Measurements from ENCODE around the gene NOVA1.

Gene NOVA1

GRCh38 chr14:26589925-26590324, 7.9 kb downstream of the NOVA1 start:
- DNase-seq, result peak; percentile 12

DNA sequence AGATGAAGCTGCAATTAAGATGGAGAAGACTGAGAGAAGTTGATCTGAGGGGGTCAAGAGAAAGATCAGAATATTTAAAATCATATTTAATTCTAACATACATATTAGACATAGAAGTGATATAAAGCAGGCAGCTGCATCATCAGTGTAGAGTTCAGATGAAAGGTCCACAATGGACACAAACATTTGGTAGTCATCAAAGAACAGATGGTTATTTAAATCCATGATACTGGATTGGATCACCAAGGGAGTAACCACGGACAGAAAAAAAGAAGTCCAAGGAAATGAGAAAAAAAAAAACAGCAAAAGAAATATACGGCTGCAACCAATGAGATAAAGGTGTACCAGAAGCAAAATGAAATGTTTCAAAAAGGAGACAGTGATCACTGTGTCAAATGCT, 20.1 kb downstream of the NOVA1 start:
- no peak for DNase-seq

GRCh38 chr14:26554069-26554772, 43.6 kb downstream of the NOVA1 start:
- no peak for DNase-seq

GRCh38 chr14:26549571-26549970, 48.3 kb downstream of the NOVA1 start:
- DNase-seq, result no peak

GRCh38 chr14:26548406-26548805, 49.4 kb downstream of the NOVA1 start:
- DNase-seq, result no peak

GRCh38 chr14:26538176-26538575, 59.7 kb downstream of the NOVA1 start:
- DNase-seq, result no peak

DNA sequence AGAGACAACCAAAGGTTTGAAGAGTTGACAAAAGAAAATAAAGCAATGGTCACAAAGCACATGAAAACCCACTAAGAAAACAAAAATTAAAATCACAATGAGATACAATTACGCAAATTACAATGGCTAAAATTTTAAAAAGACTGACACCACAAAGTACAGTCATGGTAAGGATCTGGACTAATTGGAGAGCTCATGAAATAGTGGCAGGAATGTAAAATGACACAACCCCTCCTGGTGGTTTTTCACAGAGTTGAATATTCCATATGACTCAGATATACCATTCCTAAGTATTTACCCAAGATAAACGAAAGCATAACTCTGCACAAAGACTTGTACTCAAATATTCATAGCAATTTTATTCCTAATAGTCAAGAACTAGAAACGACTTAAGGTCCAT, 65.9 kb downstream of the NOVA1 start:
- DNase-seq, result no peak

GRCh38 chr14:26528415-26529182, 69.2 kb downstream of the NOVA1 start:
- no peak for DNase-seq

DNA sequence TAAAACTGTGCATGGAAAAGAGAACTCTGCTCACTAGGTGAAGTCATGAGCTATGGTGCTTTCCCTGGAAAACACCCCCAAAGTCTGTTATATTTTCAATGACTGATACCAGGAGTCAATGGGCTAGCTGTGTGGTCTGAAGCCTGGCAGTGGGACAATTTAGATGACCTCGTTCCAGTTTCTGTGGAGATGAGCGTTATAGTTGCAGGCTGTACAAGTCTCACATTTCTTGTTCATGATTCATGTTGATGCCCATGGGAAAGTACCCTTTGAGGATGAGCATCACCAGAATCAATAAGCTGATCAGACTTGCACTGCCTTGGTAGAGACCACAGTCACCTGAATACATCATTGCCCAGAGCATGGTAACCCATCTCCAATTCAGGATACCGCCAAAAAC, 70.7 kb downstream of the NOVA1 start:
- no peak for DNase-seq

DNA sequence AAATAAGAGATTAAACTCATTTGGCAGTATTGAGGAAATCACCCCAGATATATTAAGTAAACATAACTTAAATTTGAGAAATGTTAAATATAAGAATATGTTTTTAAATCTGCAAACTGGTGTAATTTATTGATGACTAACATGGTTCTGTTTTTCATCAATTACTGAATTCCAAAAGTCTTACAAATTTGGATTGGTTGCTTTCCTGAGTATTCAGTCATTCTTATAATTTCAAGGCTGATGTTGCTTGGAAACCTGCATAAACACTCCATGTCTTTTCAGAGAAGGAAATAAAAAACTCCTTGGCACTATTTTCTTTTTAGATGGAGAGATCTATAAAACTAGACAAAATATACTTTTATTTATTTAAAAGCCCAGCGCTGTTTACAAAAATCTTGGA, 71.7 kb downstream of the NOVA1 start:
- DNase-seq, result no peak

DNA sequence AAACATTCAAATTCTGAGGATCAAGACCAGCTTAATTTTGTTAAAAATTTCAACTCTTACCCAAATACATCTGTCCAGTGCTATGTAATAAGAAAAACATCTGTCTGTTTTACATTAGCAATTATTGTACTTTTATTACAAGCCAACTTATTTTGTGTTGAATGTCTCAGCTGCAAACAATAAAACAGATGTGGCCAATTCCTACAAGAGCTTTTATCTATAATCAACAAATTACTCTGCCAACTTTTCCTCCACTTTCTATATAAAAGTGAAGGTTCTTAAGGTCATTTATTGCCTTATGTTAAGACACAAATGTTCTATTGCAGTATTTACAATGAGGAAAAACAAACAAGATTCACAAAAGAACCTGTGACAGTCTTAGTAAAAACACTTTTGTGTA, 72.7 kb downstream of the NOVA1 start:
- DNase-seq, result no peak

DNA sequence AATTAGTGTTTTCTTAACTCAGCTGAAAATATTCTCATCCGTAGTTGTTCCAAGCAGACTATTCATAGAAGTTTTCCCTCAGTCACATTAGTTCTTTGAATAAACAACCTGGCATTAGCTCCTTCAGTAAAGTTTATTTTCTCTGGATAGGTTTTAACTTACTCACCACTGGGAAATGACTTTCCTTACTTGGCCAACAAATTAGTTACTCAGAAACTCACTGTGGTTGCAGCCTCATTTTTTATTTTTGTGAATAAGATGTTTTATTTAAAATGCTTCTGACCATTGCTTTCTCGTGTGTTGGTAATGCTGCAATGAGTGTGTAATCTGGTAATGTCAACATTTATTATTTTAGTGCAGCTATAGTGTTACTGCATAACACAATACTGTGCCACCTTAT, 74.9 kb downstream of the NOVA1 start:
- DNase-seq, result no peak

GRCh38 chr14:26517771-26518170, 80.1 kb downstream of the NOVA1 start:
- no peak for DNase-seq

- no peak for DNase-seq
Observed at GRCh38 chr14:26500028-26500427, 97.8 kb downstream of the NOVA1 start.

DNA sequence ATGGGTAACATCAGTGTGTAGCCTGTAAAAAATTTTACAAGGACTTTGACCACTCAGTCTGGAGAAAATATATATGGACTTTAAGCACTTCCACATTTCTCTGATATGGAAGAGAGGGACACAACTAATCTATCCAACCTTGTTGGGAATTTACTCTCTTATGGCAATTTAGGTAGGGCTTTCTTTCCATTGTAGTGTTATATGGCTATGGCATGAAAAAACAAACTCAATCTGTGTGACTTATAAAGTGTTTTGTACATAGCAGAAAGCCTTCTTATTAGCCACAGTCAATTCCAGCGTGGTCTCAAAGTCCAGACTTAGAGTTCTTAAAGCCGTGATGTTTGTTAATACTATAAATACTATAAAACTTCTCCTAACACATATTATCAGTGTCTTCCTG, 98.3 kb downstream of the NOVA1 start:
- no peak for DNase-seq

- DNase-seq, result no peak
Observed at GRCh38 chr14:26486922-26487321, 110.9 kb downstream of the NOVA1 start.

DNA sequence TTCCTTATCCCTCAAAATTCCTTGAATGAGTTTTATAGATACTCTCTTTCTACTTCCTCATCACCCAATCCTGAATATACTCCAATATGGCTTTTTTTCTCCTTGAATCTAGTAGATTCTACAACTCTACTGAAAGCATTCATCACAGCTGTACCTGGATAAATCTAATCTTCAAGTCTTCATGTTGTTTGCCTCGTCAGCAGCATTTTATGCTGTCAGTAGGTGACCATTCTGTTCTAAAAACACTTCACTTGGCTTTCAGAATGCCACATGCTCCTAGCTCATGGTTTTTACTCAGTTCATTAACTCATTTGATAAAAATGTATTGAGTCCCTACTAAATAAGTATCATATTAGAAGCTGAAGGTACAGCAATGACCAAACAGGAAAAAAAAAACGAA, 113.3 kb downstream of the NOVA1 start:
- DNase-seq, result no peak

DNA sequence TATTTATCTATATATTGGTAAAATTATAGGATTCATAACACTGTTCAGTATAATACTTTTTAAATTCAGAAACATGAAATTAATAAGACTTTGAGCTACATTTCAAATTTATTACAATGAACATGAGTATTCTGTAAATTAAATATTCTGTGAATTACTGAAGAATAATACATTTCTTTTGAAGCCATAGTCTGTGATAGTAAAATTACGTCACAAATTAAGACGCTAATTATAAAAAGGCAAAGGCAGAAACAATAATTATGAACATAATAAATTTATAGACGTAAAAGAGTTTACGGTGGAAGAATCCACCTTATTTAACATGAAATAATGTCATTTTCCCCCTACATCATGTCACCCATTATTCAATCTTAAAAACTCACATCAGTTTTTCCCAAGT, 118.9 kb downstream of the NOVA1 start:
- no peak for DNase-seq

GRCh38 chr14:26466862-26467261, 131.0 kb downstream of the NOVA1 start:
- no peak for DNase-seq

- DNase-seq, result no peak
Observed at GRCh38 chr14:26463136-26463535, 134.7 kb downstream of the NOVA1 start.

GRCh38 chr14:26454105-26454504, 143.7 kb downstream of the NOVA1 start:
- no peak for DNase-seq

DNA sequence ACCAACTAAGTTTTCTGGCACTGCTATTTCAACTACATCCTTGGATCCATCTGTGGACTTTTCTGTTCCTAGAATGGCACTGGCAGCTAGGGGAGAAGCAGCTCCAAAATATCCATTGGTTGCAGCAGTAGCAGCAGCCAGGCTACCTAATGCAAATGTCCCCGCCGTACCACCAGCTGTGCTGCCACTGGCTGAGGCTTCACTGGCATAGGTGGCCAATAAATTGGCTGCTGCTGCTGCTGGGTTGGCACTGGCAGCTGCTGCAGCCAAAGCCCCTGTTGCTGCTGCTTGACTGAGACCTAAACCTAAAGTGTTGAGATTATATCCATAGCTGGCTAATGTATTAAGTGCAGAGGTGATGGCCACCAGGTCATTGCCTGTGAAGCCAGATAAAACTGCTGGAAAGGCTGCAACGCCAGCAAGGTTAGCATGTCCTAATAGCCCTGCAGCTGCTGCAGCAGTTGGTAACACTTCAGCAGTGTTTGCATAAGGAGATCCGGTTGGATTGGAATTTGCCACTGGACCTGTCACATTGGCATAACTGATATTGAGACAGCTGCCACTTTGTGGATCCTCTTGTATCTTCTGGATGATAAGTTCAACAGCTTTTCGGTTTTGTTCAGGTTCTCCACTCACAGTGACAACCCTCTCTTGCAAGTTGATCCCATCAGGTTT, 149.5 kb downstream of the NOVA1 start:
- DNase-seq, result peak; percentile 96

- no peak for DNase-seq
Observed at GRCh38 chr14:26444822-26445221, 153.0 kb downstream of the NOVA1 start.

DNA sequence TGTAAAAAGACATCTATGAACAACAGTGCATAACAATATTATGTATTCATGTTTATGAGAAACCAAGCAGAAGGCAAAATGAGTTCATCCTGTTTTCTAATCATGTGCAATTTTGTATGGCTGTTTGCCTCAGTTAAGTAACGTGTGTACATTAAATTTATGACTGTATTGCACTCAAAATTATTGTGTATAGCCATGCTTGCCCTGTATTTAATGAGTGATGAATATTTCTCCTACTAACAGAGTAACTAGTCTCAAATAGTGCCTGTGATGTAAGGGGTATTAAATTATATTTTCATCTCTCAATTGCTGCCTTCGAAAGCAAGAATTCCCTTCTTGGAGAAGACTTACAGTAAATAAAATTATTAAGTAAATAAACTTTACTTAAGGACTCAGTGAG, 154.2 kb downstream of the NOVA1 start:
- no peak for DNase-seq

Data from NCI-H345 (cell line).